SK-N-SH treated with all-trans-retinoic acid at 6 μM for 48 hours (cell line): ENCODE data around the gene WIPI1.

Experiments
- ATAC-seq: fragments of 200-7000 bp; cut with Tn5 transposase; 3 replicates; pipeline ENCODE4 v1.9.1; 2020; ENCODE audit warnings: mild to moderate bottlenecking, moderate library complexity
- ARNTL ChIP-seq: fragments of 450-650 bp; formaldehyde crosslinking; IDR thresholded peaks from 2 replicates; pipeline ENCODE4 v1.5.0; 2020; ENCODE audit warnings: low read depth, mild to moderate bottlenecking, moderate library complexity, borderline replicate concordance
- CREB5 ChIP-seq: fragments of 250-450 bp; sonication (Bioruptor Pico); IDR thresholded peaks from 2 replicates; pipeline ENCODE4 v1.5.1; 2020; ENCODE audit warnings: low read depth, mild to moderate bottlenecking, moderate library complexity
- CSDC2 ChIP-seq: fragments of 250-450 bp; sonication (Bioruptor Pico); IDR thresholded peaks from 2 replicates; pipeline ENCODE4 v1.5.0; 2020; ENCODE audit warnings: mild to moderate bottlenecking, moderate library complexity
- CSRNP3 ChIP-seq: fragments of 250-450 bp; sonication (Bioruptor Pico); IDR thresholded peaks from 2 replicates; pipeline ENCODE4 v1.5.1; 2021; ENCODE audit warnings: mild to moderate bottlenecking, moderate library complexity
- ISL1 ChIP-seq: fragments of 250-450 bp; sonication (Bioruptor Pico); IDR thresholded peaks from 2 replicates; pipeline ENCODE4 v2.1.2; 2022; ENCODE audit warnings: mild to moderate bottlenecking, moderate library complexity
- PPARA ChIP-seq: fragments of 250-450 bp; sonication (Bioruptor Pico); IDR thresholded peaks from 2 replicates; pipeline ENCODE4 v1.5.0; 2020; ENCODE audit warnings: mild to moderate bottlenecking, borderline replicate concordance
- SNAI2 ChIP-seq: fragments of 250-450 bp; sonication (Bioruptor Pico); IDR thresholded peaks from 2 replicates; pipeline ENCODE4 v1.5.0; 2020; ENCODE audit warnings: mild to moderate bottlenecking, moderate library complexity
- TCF4 ChIP-seq: fragments of 250-450 bp; sonication (Bioruptor Pico); IDR thresholded peaks from 2 replicates; pipeline ENCODE4 v1.8.0; 2021; ENCODE audit warnings: mild to moderate bottlenecking, moderate library complexity, borderline replicate concordance
- TOX ChIP-seq: fragments of 250-450 bp; sonication (Bioruptor Pico); IDR thresholded peaks from 2 replicates; pipeline ENCODE4 v1.8.0; 2021; ENCODE audit warnings: mild to moderate bottlenecking, moderate library complexity, borderline replicate concordance
- ZC3H10 ChIP-seq: fragments of 250-450 bp; sonication (Bioruptor Pico); IDR thresholded peaks from 2 replicates; pipeline ENCODE4 v1.5.1; 2021; ENCODE audit warnings: mild to moderate bottlenecking, moderate library complexity
- ZFP3 ChIP-seq: fragments of 250-450 bp; sonication (Bioruptor Pico); IDR thresholded peaks from 2 replicates; pipeline ENCODE4 v1.5.0; 2020; ENCODE audit warnings: mild to moderate bottlenecking, moderate library complexity
- ZNF565 ChIP-seq: fragments of 450-650 bp; formaldehyde crosslinking; conservative IDR thresholded peaks from 2 replicates; pipeline ENCODE4 v1.5.0; 2020; ENCODE audit warnings: low read depth, mild to moderate bottlenecking, moderate library complexity
- ZNF70 ChIP-seq: fragments of 450-650 bp; formaldehyde crosslinking; IDR thresholded peaks from 2 replicates; pipeline ENCODE4 v1.5.0; 2020; ENCODE audit warnings: mild to moderate bottlenecking, moderate library complexity
- TF ChIP-seq, protein P1 (sequence below): fragments of 250-450 bp; sonication (Bioruptor Pico); IDR thresholded peaks from 2 replicates; pipeline ENCODE4 v1.8.0; 2020; ENCODE audit warnings: mild to moderate bottlenecking, moderate library complexity, borderline replicate concordance
- TF ChIP-seq, protein P2 (sequence below): fragments of 250-450 bp; sonication (Bioruptor Pico); IDR thresholded peaks from 2 replicates; pipeline ENCODE4 v1.5.0; 2020; ENCODE audit warnings: mild to moderate bottlenecking, moderate library complexity
- TF ChIP-seq, protein P3 (sequence below): fragments of 250-450 bp; sonication (Bioruptor Pico); IDR thresholded peaks from 2 replicates; pipeline ENCODE4 v1.8.0; 2021; ENCODE audit warnings: low read depth, mild to moderate bottlenecking, moderate library complexity, borderline replicate concordance

Gene WIPI1, protein sequence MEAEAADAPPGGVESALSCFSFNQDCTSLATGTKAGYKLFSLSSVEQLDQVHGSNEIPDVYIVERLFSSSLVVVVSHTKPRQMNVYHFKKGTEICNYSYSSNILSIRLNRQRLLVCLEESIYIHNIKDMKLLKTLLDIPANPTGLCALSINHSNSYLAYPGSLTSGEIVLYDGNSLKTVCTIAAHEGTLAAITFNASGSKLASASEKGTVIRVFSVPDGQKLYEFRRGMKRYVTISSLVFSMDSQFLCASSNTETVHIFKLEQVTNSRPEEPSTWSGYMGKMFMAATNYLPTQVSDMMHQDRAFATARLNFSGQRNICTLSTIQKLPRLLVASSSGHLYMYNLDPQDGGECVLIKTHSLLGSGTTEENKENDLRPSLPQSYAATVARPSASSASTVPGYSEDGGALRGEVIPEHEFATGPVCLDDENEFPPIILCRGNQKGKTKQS

GRCh38 chr17:68457168-68457538, at the start of gene WIPI1:
WIPI1 (minus strand) TSS chr17:68457496; CDS start chr17:68457421, 75 bp downstream.
- ATAC-seq = peak; percentile 43

DNA sequence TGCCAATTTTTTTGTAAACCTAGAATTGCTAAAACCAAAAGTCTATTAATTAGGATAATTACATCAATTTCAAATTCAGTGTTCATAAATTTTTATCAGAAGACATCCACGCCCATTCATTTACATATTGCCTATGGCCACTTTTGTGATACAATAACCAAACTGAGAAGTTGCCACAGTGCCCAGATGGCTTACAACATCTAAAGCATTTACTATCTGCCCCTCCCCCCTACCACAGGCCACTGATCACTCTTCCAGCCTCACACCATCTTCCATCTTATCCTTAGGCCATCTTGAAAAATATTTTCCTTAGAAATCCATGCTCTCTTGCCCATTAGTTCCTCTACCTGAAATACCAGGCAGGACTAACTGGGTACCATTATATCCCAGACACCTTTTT, 48.7 kb upstream of the WIPI1 start:
- no peak for TF ChIP-seq PPARA (CRISPR knock-in tag)
- TF ChIP-seq ZC3H10 = no peak
- TF ChIP-seq ARNTL = no peak
- no peak for ATAC-seq

More at GRCh38 chr17:68457168-68457538, at the start of gene WIPI1:
- TF ChIP-seq, protein P1, sequence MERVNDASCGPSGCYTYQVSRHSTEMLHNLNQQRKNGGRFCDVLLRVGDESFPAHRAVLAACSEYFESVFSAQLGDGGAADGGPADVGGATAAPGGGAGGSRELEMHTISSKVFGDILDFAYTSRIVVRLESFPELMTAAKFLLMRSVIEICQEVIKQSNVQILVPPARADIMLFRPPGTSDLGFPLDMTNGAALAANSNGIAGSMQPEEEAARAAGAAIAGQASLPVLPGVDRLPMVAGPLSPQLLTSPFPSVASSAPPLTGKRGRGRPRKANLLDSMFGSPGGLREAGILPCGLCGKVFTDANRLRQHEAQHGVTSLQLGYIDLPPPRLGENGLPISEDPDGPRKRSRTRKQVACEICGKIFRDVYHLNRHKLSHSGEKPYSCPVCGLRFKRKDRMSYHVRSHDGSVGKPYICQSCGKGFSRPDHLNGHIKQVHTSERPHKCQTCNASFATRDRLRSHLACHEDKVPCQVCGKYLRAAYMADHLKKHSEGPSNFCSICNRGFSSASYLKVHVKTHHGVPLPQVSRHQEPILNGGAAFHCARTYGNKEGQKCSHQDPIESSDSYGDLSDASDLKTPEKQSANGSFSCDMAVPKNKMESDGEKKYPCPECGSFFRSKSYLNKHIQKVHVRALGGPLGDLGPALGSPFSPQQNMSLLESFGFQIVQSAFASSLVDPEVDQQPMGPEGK (CRISPR knock-in tag) = no peak
- TF ChIP-seq, protein P2, sequence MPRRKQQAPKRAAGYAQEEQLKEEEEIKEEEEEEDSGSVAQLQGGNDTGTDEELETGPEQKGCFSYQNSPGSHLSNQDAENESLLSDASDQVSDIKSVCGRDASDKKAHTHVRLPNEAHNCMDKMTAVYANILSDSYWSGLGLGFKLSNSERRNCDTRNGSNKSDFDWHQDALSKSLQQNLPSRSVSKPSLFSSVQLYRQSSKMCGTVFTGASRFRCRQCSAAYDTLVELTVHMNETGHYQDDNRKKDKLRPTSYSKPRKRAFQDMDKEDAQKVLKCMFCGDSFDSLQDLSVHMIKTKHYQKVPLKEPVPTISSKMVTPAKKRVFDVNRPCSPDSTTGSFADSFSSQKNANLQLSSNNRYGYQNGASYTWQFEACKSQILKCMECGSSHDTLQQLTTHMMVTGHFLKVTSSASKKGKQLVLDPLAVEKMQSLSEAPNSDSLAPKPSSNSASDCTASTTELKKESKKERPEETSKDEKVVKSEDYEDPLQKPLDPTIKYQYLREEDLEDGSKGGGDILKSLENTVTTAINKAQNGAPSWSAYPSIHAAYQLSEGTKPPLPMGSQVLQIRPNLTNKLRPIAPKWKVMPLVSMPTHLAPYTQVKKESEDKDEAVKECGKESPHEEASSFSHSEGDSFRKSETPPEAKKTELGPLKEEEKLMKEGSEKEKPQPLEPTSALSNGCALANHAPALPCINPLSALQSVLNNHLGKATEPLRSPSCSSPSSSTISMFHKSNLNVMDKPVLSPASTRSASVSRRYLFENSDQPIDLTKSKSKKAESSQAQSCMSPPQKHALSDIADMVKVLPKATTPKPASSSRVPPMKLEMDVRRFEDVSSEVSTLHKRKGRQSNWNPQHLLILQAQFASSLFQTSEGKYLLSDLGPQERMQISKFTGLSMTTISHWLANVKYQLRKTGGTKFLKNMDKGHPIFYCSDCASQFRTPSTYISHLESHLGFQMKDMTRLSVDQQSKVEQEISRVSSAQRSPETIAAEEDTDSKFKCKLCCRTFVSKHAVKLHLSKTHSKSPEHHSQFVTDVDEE (CRISPR knock-in tag) = no peak
- no peak for TF ChIP-seq CSDC2 (CRISPR knock-in tag)
- no peak for TF ChIP-seq TOX (CRISPR knock-in tag)
- TF ChIP-seq ZC3H10 = no peak
- no peak for TF ChIP-seq ISL1 (CRISPR knock-in tag)
- TF ChIP-seq ARNTL = no peak
- no peak for TF ChIP-seq SNAI2
- TF ChIP-seq ZNF565 (CRISPR knock-in tag) = no peak
- no peak for TF ChIP-seq TCF4 (CRISPR knock-in tag)
- no peak for TF ChIP-seq PPARA (CRISPR knock-in tag)
- no peak for TF ChIP-seq CREB5 (CRISPR knock-in tag)

DNA sequence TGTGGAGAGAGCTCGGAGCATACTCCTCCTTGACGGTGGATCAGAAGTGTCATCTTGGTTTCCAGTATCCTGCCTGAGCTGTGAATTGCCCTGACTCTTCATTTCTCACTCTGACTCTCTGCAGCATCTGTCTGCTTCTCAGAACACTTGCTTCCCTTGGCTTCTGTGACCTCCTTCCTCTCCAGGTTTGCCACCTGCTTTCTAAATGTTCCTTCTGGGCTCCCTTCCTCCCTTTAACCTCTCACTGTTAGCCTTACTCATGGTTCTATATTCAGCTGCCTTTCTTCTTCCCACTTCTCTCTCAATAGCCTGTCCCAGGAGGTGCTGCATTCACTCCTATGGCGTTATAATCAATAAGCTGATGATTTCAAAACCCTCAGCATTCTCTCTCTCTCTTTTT, 43.8 kb upstream of the WIPI1 start:
- TF ChIP-seq ZNF565 (CRISPR knock-in tag) (no peak), CREB5 (CRISPR knock-in tag) (no peak), PPARA (CRISPR knock-in tag) (no peak), SNAI2 (no peak), ZC3H10 (no peak), CSRNP3 (CRISPR knock-in tag) (no peak), ZFP3 (no peak), ARNTL (no peak), ZNF70 (CRISPR knock-in tag) (no peak), TOX (CRISPR knock-in tag) (no peak), ISL1 (CRISPR knock-in tag) (no peak)
- TF ChIP-seq, protein P2 (CRISPR knock-in tag) = no peak
- TF ChIP-seq, protein P3, sequence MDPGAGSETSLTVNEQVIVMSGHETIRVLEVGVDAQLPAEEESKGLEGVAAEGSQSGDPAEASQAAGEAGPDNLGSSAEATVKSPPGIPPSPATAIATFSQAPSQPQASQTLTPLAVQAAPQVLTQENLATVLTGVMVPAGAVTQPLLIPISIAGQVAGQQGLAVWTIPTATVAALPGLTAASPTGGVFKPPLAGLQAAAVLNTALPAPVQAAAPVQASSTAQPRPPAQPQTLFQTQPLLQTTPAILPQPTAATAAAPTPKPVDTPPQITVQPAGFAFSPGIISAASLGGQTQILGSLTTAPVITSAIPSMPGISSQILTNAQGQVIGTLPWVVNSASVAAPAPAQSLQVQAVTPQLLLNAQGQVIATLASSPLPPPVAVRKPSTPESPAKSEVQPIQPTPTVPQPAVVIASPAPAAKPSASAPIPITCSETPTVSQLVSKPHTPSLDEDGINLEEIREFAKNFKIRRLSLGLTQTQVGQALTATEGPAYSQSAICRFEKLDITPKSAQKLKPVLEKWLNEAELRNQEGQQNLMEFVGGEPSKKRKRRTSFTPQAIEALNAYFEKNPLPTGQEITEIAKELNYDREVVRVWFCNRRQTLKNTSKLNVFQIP (CRISPR knock-in tag) = no peak
- no peak for ATAC-seq
